Glutamatergic neuron (in vitro differentiated cells): Measurements from ENCODE around the gene TBC1D26. TPM values are rescaled to one million over a fixed set of nuclear protein-coding genes. Genes with fewer than 3 reads are reported as not detected.
"Not testable (repeated sequence)": the region's sequence is repeated elsewhere in the genome, so short reads cannot be mapped to it uniquely, and the experiment has no call there.

ENCODE experiments used
- DNase-seq: peaks from one replicate; pipeline ENCODE4 v3.0.0; 2022
- H3K27ac Mint-ChIP-seq: one replicate; pipeline ENCODE4 v1.8.0; 2020; ENCODE audit warnings: mild to moderate bottlenecking, mixed read lengths, inconsistent platforms; ENCODE audit not compliant: unreplicated experiment
- H3K27me3 Mint-ChIP-seq: one replicate; pipeline ENCODE4 v1.8.0; 2020; ENCODE audit warnings: mild to moderate bottlenecking, moderate library complexity, mixed read lengths, inconsistent platforms; ENCODE audit not compliant: unreplicated experiment
- H3K36me3 Mint-ChIP-seq: one replicate; pipeline ENCODE4 v1.8.0; 2020; ENCODE audit warnings: mild to moderate bottlenecking, mixed read lengths, inconsistent platforms; ENCODE audit not compliant: unreplicated experiment
- H3K4me1 Mint-ChIP-seq: one replicate; pipeline ENCODE4 v1.8.0; 2020; ENCODE audit warnings: mild to moderate bottlenecking, low read depth, mixed read lengths, inconsistent platforms; ENCODE audit not compliant: unreplicated experiment
- H3K4me3 Mint-ChIP-seq: one replicate; pipeline ENCODE4 v1.8.0; 2020; ENCODE audit warnings: mild to moderate bottlenecking, mixed read lengths, inconsistent platforms; ENCODE audit not compliant: unreplicated experiment
- H3K9me3 Mint-ChIP-seq: one replicate; pipeline ENCODE4 v1.8.0; 2020; ENCODE audit warnings: mild to moderate bottlenecking, moderate library complexity, mixed read lengths, inconsistent platforms; ENCODE audit not compliant: unreplicated experiment
- total RNA-seq: library from RNA; stranded (reverse); fragmentation: NEBNext Ultra II Directional; extraction: Animal tissue kit (Norgen Biotek cat#: 25700); gene quantifications from one replicate; pipeline ENCODE4 v1.2.1, GENCODE V29; 2021; ENCODE audit not compliant: unreplicated experiment
- TF ChIP-seq, protein P1 (sequence below): fragments of 200-600 bp; sonication (generic); IDR thresholded peaks from one replicate; pipeline ENCODE4 v1.5.0; 2021; ENCODE audit not compliant: partially characterized antibody, unreplicated experiment

Gene TBC1D26
- total RNA-seq, 1 donor from 2014 or later: 2.4 TPM

DNA sequence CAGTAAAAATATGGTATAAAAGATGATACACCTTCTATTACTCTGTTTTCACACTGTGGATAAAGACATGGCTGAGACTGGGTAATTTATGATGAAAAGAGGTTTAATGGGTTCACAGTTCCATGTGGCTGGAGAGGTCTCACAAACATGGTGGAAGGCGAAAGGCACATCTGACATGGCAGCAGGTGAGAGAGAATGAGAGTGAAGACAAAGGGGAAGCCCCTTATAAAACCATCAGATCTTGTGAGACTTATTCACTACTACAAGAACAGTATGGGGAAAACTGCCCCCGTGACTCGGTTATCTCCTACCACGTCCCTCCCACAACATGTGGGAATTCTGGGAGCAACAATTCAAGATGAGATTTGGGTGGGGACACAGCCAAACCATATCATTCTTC is 45.6 kb downstream of the TBC1D26 start:
- no peak overlapping the region for H3K4me3 Mint-ChIP-seq
- peaks cover 10% of the 10 kb centered on the region for H3K9me3 Mint-ChIP-seq
- TF ChIP-seq, protein P1, sequence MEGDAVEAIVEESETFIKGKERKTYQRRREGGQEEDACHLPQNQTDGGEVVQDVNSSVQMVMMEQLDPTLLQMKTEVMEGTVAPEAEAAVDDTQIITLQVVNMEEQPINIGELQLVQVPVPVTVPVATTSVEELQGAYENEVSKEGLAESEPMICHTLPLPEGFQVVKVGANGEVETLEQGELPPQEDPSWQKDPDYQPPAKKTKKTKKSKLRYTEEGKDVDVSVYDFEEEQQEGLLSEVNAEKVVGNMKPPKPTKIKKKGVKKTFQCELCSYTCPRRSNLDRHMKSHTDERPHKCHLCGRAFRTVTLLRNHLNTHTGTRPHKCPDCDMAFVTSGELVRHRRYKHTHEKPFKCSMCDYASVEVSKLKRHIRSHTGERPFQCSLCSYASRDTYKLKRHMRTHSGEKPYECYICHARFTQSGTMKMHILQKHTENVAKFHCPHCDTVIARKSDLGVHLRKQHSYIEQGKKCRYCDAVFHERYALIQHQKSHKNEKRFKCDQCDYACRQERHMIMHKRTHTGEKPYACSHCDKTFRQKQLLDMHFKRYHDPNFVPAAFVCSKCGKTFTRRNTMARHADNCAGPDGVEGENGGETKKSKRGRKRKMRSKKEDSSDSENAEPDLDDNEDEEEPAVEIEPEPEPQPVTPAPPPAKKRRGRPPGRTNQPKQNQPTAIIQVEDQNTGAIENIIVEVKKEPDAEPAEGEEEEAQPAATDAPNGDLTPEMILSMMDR: no peak
- peaks cover 1% of the 10 kb centered on the region for H3K27me3 Mint-ChIP-seq
- no peaks in the 10 kb centered on the region for H3K4me1 Mint-ChIP-seq
- no peak for DNase-seq
- no peak overlapping the region for H3K27ac Mint-ChIP-seq
- H3K36me3 Mint-ChIP-seq: peaks cover 35% of the 10 kb centered on the region

DNA sequence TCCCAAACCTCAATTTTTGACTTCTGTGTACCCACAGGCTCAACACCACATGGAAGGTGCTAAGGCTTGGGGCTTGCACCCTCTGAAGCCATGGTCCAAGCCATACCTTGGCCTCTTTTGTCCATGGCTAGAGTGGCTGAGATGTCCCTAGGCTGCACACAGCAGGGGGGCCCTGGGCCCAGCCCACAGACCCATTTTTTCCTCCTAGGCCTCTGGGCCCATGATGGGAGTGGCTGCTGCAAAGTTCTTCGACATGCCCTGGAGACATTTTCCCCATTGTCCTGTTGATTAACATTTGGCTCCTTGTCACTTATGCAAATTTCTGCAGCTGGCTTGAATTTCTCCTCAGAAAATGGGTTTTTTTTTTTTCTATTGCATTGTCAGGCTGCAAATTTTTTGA is 47.0 kb downstream of the TBC1D26 start:
- H3K36me3 Mint-ChIP-seq: peaks cover 35% of the 10 kb centered on the region
- H3K27ac Mint-ChIP-seq: no peak overlapping the region
- peaks cover 1% of the 10 kb centered on the region for H3K27me3 Mint-ChIP-seq
- H3K4me1 Mint-ChIP-seq: no peaks in the 10 kb centered on the region
- H3K9me3 Mint-ChIP-seq: peaks cover 10% of the 10 kb centered on the region
- TF ChIP-seq, protein P1: no peak
- H3K4me3 Mint-ChIP-seq: no peak overlapping the region
- no peak for DNase-seq

DNA sequence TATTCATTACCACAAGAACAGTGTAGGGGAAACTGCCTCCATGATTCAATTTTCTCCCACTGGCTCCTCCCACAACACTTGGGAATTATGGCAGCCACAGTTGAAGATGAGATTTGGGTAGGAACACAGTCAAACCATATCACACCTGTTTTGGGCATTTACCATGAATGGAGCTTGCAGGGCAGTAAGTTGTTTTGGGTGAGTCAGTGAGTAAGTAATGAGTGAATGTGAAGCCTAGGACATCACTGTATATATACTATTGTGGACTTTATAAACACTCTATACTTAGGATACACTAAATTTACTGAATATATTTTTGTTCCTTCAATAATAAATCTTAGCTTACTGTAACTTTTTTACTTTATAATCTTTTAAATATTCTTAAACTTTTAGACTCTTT is 48.1 kb downstream of the TBC1D26 start:
- H3K4me1 Mint-ChIP-seq: no peaks in the 10 kb centered on the region
- peaks cover 1% of the 10 kb centered on the region for H3K27me3 Mint-ChIP-seq
- TF ChIP-seq, protein P1: no peak

DNA sequence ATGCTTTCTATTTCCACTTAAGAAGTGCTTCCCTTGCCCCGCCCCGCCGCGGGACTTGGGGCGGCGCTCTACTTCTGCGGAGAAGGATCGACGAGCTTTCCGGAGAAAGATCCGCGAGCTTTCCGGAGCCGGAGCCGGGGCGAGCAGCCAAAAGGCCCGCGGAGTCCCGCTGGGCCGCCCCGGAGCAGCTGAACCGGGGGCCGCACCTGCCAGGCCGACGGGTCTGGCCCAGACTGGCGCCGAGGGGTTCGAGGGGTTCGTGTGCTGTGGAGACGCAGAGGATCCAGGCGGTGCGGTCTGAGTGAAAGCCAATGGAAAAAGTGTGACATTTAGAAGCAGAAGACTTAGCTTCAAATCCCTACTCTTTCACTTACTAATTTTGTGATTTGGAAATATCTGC is 50.8 kb downstream of the TBC1D26 start:
- Mint-ChIP-seq H3K9me3 (peaks cover 6% of the 10 kb centered on the region), H3K27ac (no peak overlapping the region), H3K4me3 (no peak overlapping the region), H3K4me1 (no peaks in the 10 kb centered on the region), H3K36me3 (peaks cover 15% of the 10 kb centered on the region), H3K27me3 (peaks cover 2% of the 10 kb centered on the region)
- DNase-seq: no peak
- TF ChIP-seq, protein P1: no peak

More for the DNA sequence above, 48.1 kb downstream of the TBC1D26 start:
- H3K27ac Mint-ChIP-seq: no peak overlapping the region
- DNase-seq: no peak
- peaks cover 35% of the 10 kb centered on the region for H3K36me3 Mint-ChIP-seq
- H3K4me3 Mint-ChIP-seq: no peak overlapping the region
- H3K9me3 Mint-ChIP-seq: peaks cover 8% of the 10 kb centered on the region

DNA sequence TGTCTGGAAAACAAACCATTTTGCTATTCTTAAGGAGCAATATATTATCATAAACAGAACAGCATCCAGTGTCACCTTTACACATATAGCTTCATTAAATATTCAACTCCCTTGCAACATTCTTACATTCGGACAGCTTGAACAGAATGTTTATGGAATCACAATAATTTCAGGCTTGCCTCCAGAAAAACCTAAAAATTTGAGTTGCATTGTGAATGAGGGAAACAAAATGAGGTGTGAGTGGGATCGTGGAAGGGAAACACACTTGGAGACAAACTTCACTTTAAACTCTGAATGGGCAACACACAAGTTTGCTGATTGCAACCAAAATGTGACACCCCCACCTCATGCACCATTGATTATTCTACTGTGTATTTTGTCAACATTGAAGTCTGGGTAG is 51.4 kb downstream of the TBC1D26 start:
- Mint-ChIP-seq H3K36me3 (peaks cover 10% of the 10 kb centered on the region), H3K27me3 (peaks cover 2% of the 10 kb centered on the region), H3K27ac (no peak overlapping the region), H3K4me1 (no peaks in the 10 kb centered on the region), H3K9me3 (peaks cover 6% of the 10 kb centered on the region), H3K4me3 (no peak overlapping the region)
- TF ChIP-seq, protein P1: no peak
- no peak for DNase-seq

DNA sequence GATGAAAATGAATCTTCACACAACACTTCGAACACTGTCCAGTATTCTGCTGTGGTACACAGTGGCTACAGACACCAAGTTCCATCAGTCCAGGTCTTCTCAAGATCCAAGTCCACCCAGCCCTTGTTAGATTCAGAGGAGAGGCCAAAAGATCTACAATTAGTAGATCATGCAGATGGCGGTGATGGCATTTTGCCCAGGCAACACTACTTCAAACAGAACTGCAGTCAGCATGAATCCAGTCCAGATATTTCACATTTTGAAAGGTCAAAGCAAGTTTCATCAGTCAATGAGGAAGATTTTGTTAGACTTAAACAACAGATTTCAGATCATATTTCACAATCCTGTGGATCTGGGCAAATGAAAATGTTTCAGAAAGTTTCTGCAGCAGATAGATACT is 52.3 kb downstream of the TBC1D26 start:
- not testable (repeated sequence) for DNase-seq, H3K4me1 Mint-ChIP-seq, H3K9me3 Mint-ChIP-seq, H3K27ac Mint-ChIP-seq, H3K4me3 Mint-ChIP-seq, H3K27me3 Mint-ChIP-seq, H3K36me3 Mint-ChIP-seq

DNA sequence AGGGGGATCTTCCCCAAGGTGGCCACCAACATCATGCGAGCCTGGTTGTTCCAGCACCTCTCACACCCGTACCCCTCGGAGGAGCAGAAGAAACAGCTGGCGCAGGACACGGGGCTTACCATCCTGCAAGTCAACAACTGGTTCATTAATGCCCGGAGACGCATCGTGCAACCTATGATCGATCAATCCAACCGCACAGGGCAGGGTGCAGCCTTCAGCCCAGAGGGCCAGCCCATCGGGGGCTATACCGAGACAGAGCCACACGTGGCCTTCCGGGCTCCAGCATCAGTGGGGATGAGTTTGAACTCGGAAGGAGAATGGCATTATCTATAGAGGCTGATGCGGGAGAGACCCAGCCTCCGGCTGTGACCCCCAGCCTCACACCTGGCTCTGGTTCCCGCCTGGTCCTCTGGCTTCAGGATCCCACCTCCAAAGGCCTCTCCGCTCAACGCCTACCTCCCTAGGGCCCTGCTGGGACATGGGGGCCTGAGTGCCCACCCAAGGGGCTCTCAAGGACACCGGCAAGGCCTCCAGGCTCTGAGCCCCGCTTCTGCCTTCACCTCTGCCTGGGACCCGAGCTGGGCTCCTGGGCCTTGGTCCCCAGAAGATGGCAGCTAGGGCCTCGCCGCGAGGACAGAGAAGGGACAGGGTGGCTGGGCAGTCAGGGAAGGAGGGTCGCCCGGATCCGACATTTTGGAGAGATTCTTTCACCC is 55.4 kb downstream of the TBC1D26 start:
- not testable (repeated sequence) for H3K36me3 Mint-ChIP-seq, DNase-seq, H3K4me1 Mint-ChIP-seq, H3K9me3 Mint-ChIP-seq, H3K27me3 Mint-ChIP-seq, H3K27ac Mint-ChIP-seq, H3K4me3 Mint-ChIP-seq

DNA sequence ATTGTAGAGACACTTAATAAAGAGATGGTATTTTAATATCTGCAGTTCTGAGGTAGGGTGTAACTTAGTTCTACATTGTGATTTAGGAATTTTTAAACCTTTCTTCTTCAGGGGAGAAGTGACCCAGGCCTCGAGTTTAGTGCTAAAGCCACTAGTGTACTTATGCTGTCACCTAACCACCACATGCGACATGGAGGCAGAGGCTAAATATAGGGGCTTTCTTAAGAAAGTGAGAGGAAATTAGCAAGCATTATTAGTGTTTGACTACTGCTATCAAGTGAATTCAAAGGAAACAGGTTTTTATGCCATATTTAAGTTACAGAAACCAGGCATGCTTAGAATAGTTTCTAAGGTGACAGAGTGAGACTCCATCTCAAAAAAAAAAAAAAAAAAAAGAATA is 56.3 kb downstream of the TBC1D26 start:
- H3K9me3 Mint-ChIP-seq, H3K27me3 Mint-ChIP-seq, H3K36me3 Mint-ChIP-seq: not testable (repeated sequence)

More for the DNA sequence above, 56.3 kb downstream of the TBC1D26 start:
- not testable (repeated sequence) for H3K4me1 Mint-ChIP-seq, DNase-seq, H3K4me3 Mint-ChIP-seq, H3K27ac Mint-ChIP-seq
